Measurements from ENCODE around the gene CST7. TPM values are rescaled to one million over a fixed set of nuclear protein-coding genes. Genes with fewer than 3 reads are reported as not detected.
A peak's percentile ranks its signal among the peaks of the same experiment; 100 is the strongest.

The CST7 gene
- total and polyA plus RNA-seq, 2 of the 13 experiments (the other 11 are each of a cell fraction or from before 2014, with no cell fraction given) = not detected

- no peak for TF ChIP-seq NFAT5 (CRISPR knock-in tag; IDR thresholded peaks at IDR 0.05)
- TF ChIP-seq NPAS2 (CRISPR knock-in tag; IDR thresholded peaks at IDR 0.05; ENCODE audit: borderline replicate concordance) = no peak
- no peak for TF ChIP-seq USF2 (IDR thresholded peaks at IDR 0.05; ENCODE audit: low read depth, low read length)
- TF ChIP-seq USF2 (CRISPR knock-in tag; IDR thresholded peaks at IDR 0.05; ENCODE audit: borderline replicate concordance) = no peak
- TF ChIP-seq KDM2A (CRISPR knock-in tag; IDR thresholded peaks at IDR 0.05; ENCODE audit: borderline replicate concordance, low read depth) = 0 out of 2 replicates have a peak, but pooled peaks have one; percentile 33
- TF ChIP-seq ZZZ3 (CRISPR knock-in tag; IDR thresholded peaks at IDR 0.05; ENCODE audit: borderline replicate concordance) = no peak
- no peak for TF ChIP-seq ZNF543 (CRISPR knock-in tag; IDR thresholded peaks at IDR 0.05)
- no peak for TF ChIP-seq ZNF597 (CRISPR knock-in tag; IDR thresholded peaks at IDR 0.05)
- no peak for TF ChIP-seq ZNF589 (CRISPR knock-in tag; conservative IDR thresholded peaks at IDR 0.05)
- no peak for TF ChIP-seq ATF6 (CRISPR knock-in tag; conservative IDR thresholded peaks at IDR 0.05)
- no peak for TF ChIP-seq ZNF142 (CRISPR knock-in tag; IDR thresholded peaks at IDR 0.05)
- TF ChIP-seq GABPA (IDR thresholded peaks at IDR 0.05; ENCODE audit: low read depth, low read length) = no peak
- TF ChIP-seq GABPA (CRISPR knock-in tag; IDR thresholded peaks at IDR 0.05; ENCODE audit: low read depth) = no peak
Observed at GRCh38 chr20:24953621-24954133, 4.6 kb downstream of the CST7 start (continued).

Measured in HepG2 (cell line).